ENCODE measurements around the gene OR13C9.

DNA sequence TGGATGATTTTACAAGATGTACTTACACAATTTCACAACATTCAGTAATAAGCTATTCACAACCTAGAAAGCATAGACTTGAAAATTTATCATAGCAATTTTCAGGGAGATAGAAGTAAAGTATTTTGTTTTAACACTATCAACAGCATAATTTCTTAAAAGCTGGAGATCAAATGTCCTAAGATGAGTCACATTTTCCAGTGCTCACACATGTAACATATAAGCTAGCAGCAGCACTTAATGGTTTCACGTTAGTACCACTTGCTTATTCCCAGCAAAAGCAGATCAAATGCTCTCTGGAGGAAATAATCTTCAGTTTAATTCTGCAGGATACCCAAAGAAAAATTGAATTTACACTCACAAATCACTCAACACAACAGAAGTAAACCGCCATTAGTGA lies 42.5 kb downstream of the OR13C9 start:
- TF ChIP-seq ZNF239 (tag by site-specific recombination; IDR thresholded peaks at IDR 0.05) (no peak), ZNF701 (tag by site-specific recombination; IDR thresholded peaks at IDR 0.05) (no peak), BCL11A (tag by site-specific recombination; IDR thresholded peaks at IDR 0.05; ENCODE audit: low read depth) (no peak), ZNF670 (tag by site-specific recombination; IDR thresholded peaks at IDR 0.05; ENCODE audit: low read depth) (no peak), ZNF10 (tag by site-specific recombination; IDR thresholded peaks at IDR 0.05) (no peak), ZNF266 (tag by site-specific recombination; IDR thresholded peaks at IDR 0.05; ENCODE audit: low read depth) (no peak), ZNF112 (tag by site-specific recombination; IDR thresholded peaks at IDR 0.05) (no peak), ZBTB8A (tag by site-specific recombination; IDR thresholded peaks at IDR 0.05) (no peak), ZBTB1 (tag by site-specific recombination; IDR thresholded peaks at IDR 0.05) (no peak), ZNF274 (IDR thresholded peaks at IDR 0.05; ENCODE audit: low read length) (no peak), ZNF274 (tag by site-specific recombination; IDR thresholded peaks at IDR 0.05; ENCODE audit: borderline replicate concordance) (no peak)
- TF ChIP-seq, protein P1, sequence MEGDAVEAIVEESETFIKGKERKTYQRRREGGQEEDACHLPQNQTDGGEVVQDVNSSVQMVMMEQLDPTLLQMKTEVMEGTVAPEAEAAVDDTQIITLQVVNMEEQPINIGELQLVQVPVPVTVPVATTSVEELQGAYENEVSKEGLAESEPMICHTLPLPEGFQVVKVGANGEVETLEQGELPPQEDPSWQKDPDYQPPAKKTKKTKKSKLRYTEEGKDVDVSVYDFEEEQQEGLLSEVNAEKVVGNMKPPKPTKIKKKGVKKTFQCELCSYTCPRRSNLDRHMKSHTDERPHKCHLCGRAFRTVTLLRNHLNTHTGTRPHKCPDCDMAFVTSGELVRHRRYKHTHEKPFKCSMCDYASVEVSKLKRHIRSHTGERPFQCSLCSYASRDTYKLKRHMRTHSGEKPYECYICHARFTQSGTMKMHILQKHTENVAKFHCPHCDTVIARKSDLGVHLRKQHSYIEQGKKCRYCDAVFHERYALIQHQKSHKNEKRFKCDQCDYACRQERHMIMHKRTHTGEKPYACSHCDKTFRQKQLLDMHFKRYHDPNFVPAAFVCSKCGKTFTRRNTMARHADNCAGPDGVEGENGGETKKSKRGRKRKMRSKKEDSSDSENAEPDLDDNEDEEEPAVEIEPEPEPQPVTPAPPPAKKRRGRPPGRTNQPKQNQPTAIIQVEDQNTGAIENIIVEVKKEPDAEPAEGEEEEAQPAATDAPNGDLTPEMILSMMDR (tag by site-specific recombination; IDR thresholded peaks at IDR 0.05): no peak
- TF ChIP-seq, protein P2, sequence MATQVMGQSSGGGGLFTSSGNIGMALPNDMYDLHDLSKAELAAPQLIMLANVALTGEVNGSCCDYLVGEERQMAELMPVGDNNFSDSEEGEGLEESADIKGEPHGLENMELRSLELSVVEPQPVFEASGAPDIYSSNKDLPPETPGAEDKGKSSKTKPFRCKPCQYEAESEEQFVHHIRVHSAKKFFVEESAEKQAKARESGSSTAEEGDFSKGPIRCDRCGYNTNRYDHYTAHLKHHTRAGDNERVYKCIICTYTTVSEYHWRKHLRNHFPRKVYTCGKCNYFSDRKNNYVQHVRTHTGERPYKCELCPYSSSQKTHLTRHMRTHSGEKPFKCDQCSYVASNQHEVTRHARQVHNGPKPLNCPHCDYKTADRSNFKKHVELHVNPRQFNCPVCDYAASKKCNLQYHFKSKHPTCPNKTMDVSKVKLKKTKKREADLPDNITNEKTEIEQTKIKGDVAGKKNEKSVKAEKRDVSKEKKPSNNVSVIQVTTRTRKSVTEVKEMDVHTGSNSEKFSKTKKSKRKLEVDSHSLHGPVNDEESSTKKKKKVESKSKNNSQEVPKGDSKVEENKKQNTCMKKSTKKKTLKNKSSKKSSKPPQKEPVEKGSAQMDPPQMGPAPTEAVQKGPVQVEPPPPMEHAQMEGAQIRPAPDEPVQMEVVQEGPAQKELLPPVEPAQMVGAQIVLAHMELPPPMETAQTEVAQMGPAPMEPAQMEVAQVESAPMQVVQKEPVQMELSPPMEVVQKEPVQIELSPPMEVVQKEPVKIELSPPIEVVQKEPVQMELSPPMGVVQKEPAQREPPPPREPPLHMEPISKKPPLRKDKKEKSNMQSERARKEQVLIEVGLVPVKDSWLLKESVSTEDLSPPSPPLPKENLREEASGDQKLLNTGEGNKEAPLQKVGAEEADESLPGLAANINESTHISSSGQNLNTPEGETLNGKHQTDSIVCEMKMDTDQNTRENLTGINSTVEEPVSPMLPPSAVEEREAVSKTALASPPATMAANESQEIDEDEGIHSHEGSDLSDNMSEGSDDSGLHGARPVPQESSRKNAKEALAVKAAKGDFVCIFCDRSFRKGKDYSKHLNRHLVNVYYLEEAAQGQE (tag by site-specific recombination; IDR thresholded peaks at IDR 0.05): no peak
- TF ChIP-seq, protein P3, sequence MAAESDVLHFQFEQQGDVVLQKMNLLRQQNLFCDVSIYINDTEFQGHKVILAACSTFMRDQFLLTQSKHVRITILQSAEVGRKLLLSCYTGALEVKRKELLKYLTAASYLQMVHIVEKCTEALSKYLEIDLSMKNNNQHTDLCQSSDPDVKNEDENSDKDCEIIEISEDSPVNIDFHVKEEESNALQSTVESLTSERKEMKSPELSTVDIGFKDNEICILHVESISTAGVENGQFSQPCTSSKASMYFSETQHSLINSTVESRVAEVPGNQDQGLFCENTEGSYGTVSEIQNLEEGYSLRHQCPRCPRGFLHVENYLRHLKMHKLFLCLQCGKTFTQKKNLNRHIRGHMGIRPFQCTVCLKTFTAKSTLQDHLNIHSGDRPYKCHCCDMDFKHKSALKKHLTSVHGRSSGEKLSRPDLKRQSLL (tag by site-specific recombination; IDR thresholded peaks at IDR 0.05): no peak

Measured in HEK293 (cell line).